AG04450 (cell line): ENCODE data around the gene GPR18. TPM values are rescaled to one million over a fixed set of nuclear protein-coding genes. Genes with fewer than 3 reads are reported as not detected.

Experiments
- CTCF ChIA-PET: fragments of 300-600, 350-600 bp; formaldehyde crosslinking; extraction: SDS; loops from one replicate; lab custom pipeline; 2022; ENCODE audit warnings: antibody characterized with exemption, inconsistent platforms; lab: Charles Lee
- POLR2A ChIA-PET: fragments of 350-600 bp; formaldehyde crosslinking; extraction: SDS; loops from one replicate; lab custom pipeline; 2021; ENCODE audit warnings: antibody characterized with exemption, inconsistent platforms; lab: Yijun Ruan, JAX
- DNase-seq: peaks from one replicate; pipeline ENCODE4 v3.0.0-alpha.2; 2011; ENCODE audit warnings: low read depth, low spot score
- H3K27ac ChIP-seq: one replicate; pipeline ENCODE4 v1.5.1; 2012; ENCODE audit warnings: low read depth, low read length, control low read depth
- H3K27me3 ChIP-seq: one replicate; pipeline ENCODE4 v1.6.0; 2012; ENCODE audit warnings: low read length; ENCODE audit not compliant: control insufficient read depth, insufficient read depth
- H3K4me3 ChIP-seq: 2 replicates; pipeline ENCODE4 v1.5.1; 2011; ENCODE audit warnings: mild to moderate bottlenecking, low read depth, low read length, control low read depth
- H3K9me3 ChIP-seq: 2 replicates; pipeline ENCODE4 v1.5.1; 2012; ENCODE audit warnings: low read length; ENCODE audit not compliant: control insufficient read depth, insufficient read depth
- polyA plus RNA-seq: library from polyadenylated mRNA; depleted of rRNA; stranded (reverse); fragments of >200 nt; gene quantifications from 2 replicates; pipeline ENCODE4 v1.2.3, GENCODE V29; 2011
- TF ChIP-seq, protein P1 (sequence below): IDR thresholded peaks from 2 replicates; pipeline ENCODE4 v1.5.1; 2011; ENCODE audit warnings: low read depth, low read length, control low read depth, inconsistent platforms

The GPR18 gene
- polyA plus RNA-seq, 1 experiment = not detected

- TF ChIP-seq, protein P1, sequence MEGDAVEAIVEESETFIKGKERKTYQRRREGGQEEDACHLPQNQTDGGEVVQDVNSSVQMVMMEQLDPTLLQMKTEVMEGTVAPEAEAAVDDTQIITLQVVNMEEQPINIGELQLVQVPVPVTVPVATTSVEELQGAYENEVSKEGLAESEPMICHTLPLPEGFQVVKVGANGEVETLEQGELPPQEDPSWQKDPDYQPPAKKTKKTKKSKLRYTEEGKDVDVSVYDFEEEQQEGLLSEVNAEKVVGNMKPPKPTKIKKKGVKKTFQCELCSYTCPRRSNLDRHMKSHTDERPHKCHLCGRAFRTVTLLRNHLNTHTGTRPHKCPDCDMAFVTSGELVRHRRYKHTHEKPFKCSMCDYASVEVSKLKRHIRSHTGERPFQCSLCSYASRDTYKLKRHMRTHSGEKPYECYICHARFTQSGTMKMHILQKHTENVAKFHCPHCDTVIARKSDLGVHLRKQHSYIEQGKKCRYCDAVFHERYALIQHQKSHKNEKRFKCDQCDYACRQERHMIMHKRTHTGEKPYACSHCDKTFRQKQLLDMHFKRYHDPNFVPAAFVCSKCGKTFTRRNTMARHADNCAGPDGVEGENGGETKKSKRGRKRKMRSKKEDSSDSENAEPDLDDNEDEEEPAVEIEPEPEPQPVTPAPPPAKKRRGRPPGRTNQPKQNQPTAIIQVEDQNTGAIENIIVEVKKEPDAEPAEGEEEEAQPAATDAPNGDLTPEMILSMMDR = no peak
- Histone ChIP-seq H3K9me3 (no peaks in the 10 kb centered on the region), H3K4me3 (no peak overlapping the region), H3K27ac (no peak overlapping the region), H3K27me3 (no peaks in the 10 kb centered on the region)
- CTCF ChIA-PET = no interaction called here
- POLR2A ChIA-PET = no interaction called here
- DNase-seq = no peak
Observed at GRCh38 chr13:99294198-99294597, 36.0 kb upstream of the GPR18 start.

GRCh38 chr13:99293178-99293577, 35.0 kb upstream of the GPR18 start:
- TF ChIP-seq, protein P1 = no peak
- Histone ChIP-seq H3K27me3 (no peaks in the 10 kb centered on the region), H3K9me3 (no peaks in the 10 kb centered on the region), H3K27ac (no peak overlapping the region), H3K4me3 (no peak overlapping the region)
- CTCF ChIA-PET = interaction anchor here (0.6 to 1.5 kb wide), 4 partner anchors 26 to 144 kb away, joined by 3 to 13 read pairs (median 4); no protein-coding TSS in a partner anchor
- DNase-seq = no peak
- POLR2A ChIA-PET = no interaction called here

DNA sequence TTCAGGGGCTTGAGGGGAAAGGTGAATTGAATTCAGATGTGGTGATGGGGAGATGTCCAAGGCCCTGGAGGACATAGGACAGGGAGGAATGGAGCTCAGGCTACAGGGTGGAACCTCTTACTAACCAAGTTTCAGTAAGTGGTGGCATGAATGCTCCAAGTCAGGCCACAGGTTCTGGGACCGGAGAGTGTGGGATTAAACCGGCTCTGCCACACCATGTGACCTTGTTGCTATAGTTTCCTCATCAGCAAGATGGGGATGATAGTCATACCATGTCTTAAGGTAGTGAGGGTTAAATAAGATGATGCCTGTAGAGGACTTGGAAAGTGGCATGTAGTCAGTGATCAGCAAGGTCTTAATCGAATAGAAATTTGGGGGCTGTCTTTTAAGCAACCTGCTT, 32.7 kb upstream of the GPR18 start:
- no peak for DNase-seq
- TF ChIP-seq, protein P1 = no peak

GRCh38 chr13:99289674-99290337, 31.6 kb upstream of the GPR18 start:
- ChIA-PET CTCF (interaction anchor here (2.7 kb wide), 1 partner anchor 20 kb away, joined by 10 read pairs; no protein-coding TSS in a partner anchor), POLR2A (no interaction called here)
- H3K9me3 ChIP-seq = no peaks in the 10 kb centered on the region
- TF ChIP-seq, protein P1 = no peak
- H3K27ac ChIP-seq = no peak overlapping the region
- no peaks in the 10 kb centered on the region for H3K27me3 ChIP-seq
- no peak for DNase-seq
- no peak overlapping the region for H3K4me3 ChIP-seq

More for the DNA sequence above, 32.7 kb upstream of the GPR18 start:
- no peaks in the 10 kb centered on the region for H3K9me3 ChIP-seq
- H3K27ac ChIP-seq = no peak overlapping the region
- POLR2A ChIA-PET = no interaction called here
- CTCF ChIA-PET = interaction anchor here (1.0 to 1.1 kb wide), 3 partner anchors 21 to 146 kb away, joined by 3 read pairs; no protein-coding TSS in a partner anchor
- no peak overlapping the region for H3K4me3 ChIP-seq
- no peaks in the 10 kb centered on the region for H3K27me3 ChIP-seq

- Histone ChIP-seq H3K27me3 (no peaks in the 10 kb centered on the region), H3K9me3 (no peaks in the 10 kb centered on the region), H3K4me3 (no peak overlapping the region), H3K27ac (no peak overlapping the region)
- TF ChIP-seq, protein P1 = no peak
- CTCF ChIA-PET = interaction anchor here (1.2 to 2.7 kb wide), 2 partner anchors 19 to 23 kb away, joined by 6 to 10 read pairs; no protein-coding TSS in a partner anchor
- DNase-seq = no peak
- POLR2A ChIA-PET = no interaction called here
Observed at GRCh38 chr13:99289271-99289670, 31.1 kb upstream of the GPR18 start.
